K562 (cell line): ENCODE results near the gene APOC4. TPM values are rescaled to one million over a fixed set of nuclear protein-coding genes. Genes with fewer than 3 reads are reported as not detected.

Experiments
- ATAC-seq: fragments of 200-7000 bp; cut with Tn5 transposase; 3 replicates; pipeline ENCODE4 v1.9.1; 2020; ENCODE audit warnings: moderate library complexity
- BruUV-seq: library from RNA; stranded (reverse); fragments of 400-500 nt; replicated peaks from 2 replicates; lab custom pipeline; 2021; lab: Mats Ljungman, UMichigan
- CTCF ChIA-PET: fragments of 300-600 bp; formaldehyde crosslinking; extraction: SDS; loops from one replicate; lab custom pipeline; 2021; ENCODE audit warnings: low intra/inter-chr PET ratio; lab: Yijun Ruan, JAX
- POLR2A ChIA-PET: fragments of 300-600, 350-650 bp; sonication (Branson Sonifier 250); formaldehyde crosslinking; extraction: SDS; loops from one replicate; lab custom pipeline; 2021; ENCODE audit warnings: antibody characterized with exemption, inconsistent platforms; lab: Yijun Ruan, JAX
- DNase-seq, 4 experiments: peaks; one replicate each; pipeline versions ENCODE4 v3.0.0 to v3.0.0-alpha.2; 2011 to 2018; ENCODE audit warnings: low spot score in 3 of 4, mixed read lengths in 3 of 4; ENCODE audit errors: extremely low read depth in 1 of 4
- FAIRE-seq: peaks from 2 replicates; lab custom pipeline; 2011; peaks lifted over from hg19 to GRCh38; lab: Jason Lieb, UNC
- H2AFZ ChIP-seq: 2 replicates; pipeline ENCODE4 v1.6.0; 2011; ENCODE audit warnings: low read depth, low read length, control low read depth, inconsistent platforms
- H3K27ac ChIP-seq: fragments of 200-600 bp; 3 replicates; pipeline ENCODE4 v1.8.0; 2011; ENCODE audit warnings: low read depth, mild to moderate bottlenecking, control low read depth, inconsistent platforms, low read length, moderate library complexity, mixed read lengths; ENCODE audit errors: extremely low read depth
- H3K27me3 ChIP-seq, 2 experiments: fragments of 300-600 bp in 1 of 2; 2 replicates in 1 of 2; 3 replicates in 1 of 2; pipeline versions ENCODE4 v1.6.0 to v1.8.0; 2011; ENCODE audit warnings: inconsistent platforms in 2 of 2, low read length in 2 of 2, mild to moderate bottlenecking in 1 of 2, mixed read lengths in 1 of 2, moderate library complexity in 1 of 2; ENCODE audit not compliant: control insufficient read depth in 2 of 2, insufficient read depth in 2 of 2
- H3K36me3 ChIP-seq: fragments of 300-600 bp; 3 replicates; pipeline ENCODE4 v1.8.0; 2011; ENCODE audit warnings: mild to moderate bottlenecking, low read length, inconsistent platforms; ENCODE audit not compliant: control insufficient read depth, insufficient read depth
- H3K4me1 ChIP-seq, 2 experiments: fragments of 200-600 bp in 1 of 2; replicated peaks in 1 of 2; 2 replicates in 1 of 2; 3 replicates in 1 of 2; pipeline versions ENCODE4 v1.5.1 to v1.8.0; 2011; ENCODE audit warnings: inconsistent platforms in 2 of 2, low read length in 2 of 2, mild to moderate bottlenecking in 1 of 2, mixed read lengths in 1 of 2, moderate library complexity in 1 of 2; ENCODE audit not compliant: control insufficient read depth in 2 of 2, insufficient read depth in 2 of 2
- H3K4me2 ChIP-seq: 2 replicates; pipeline ENCODE4 v1.6.1; 2011; ENCODE audit warnings: low read length, control low read depth, inconsistent platforms, mixed read lengths; ENCODE audit not compliant: insufficient read depth
- H3K4me3 ChIP-seq: fragments of 200-600 bp; sonication (generic), shearing (Covaris generic); 2 replicates; pipeline ENCODE4 v1.5.1; 2016; ENCODE audit warnings: control low read depth, inconsistent platforms
- H3K79me2 ChIP-seq: fragments of 200-600 bp; 3 replicates; pipeline ENCODE4 v1.8.0; 2011; ENCODE audit warnings: low read length, inconsistent platforms; ENCODE audit not compliant: control insufficient read depth, insufficient read depth
- H3K9ac ChIP-seq, 2 experiments: 2 replicates each; pipeline versions ENCODE4 v1.6.0 to v1.6.1; 2011; ENCODE audit warnings: low read depth in 2 of 2, low read length in 2 of 2, control low read depth in 1 of 2, inconsistent platforms in 1 of 2, mild to moderate bottlenecking in 1 of 2, mixed read lengths in 1 of 2; ENCODE audit not compliant: insufficient read depth in 1 of 2
- H3K9me1 ChIP-seq: one replicate; pipeline ENCODE4 v1.6.0; 2011; ENCODE audit warnings: inconsistent platforms, mild to moderate bottlenecking, low read length, moderate library complexity; ENCODE audit not compliant: control insufficient read depth, insufficient read depth
- H3K9me3 ChIP-seq: replicated peaks from 2 replicates; pipeline ENCODE4 v1.5.1; 2011; ENCODE audit warnings: low read depth, low read length, inconsistent platforms; ENCODE audit not compliant: control insufficient read depth, insufficient read depth
- H4K20me1 ChIP-seq: replicated peaks from 2 replicates; pipeline ENCODE4 v1.6.1; 2011; ENCODE audit warnings: low read length, inconsistent platforms, mixed read lengths; ENCODE audit not compliant: control insufficient read depth, insufficient read depth
- WGBS: fragments of 100-300 bp; shearing (Covaris generic); methylation state at CpG from one replicate; pipeline ENCODE4 v1.1.6; 2016; ENCODE audit warnings: low coverage, mixed read lengths; ENCODE audit not compliant: insufficient coverage; ENCODE audit errors: missing lambda C conversion rate; 5-methylcytosine and 5-hydroxymethylcytosine counted together
- in situ Hi-C: fragments of 300-500 bp; cut with MboI; formaldehyde crosslinking; loops from 4 replicates; pipeline ENCODE4 v1.15.0; 2018; ENCODE audit warnings: inconsistent platforms, mixed read lengths
- intact Hi-C: fragments of 100-400 bp; cut with micrococcal nuclease; formaldehyde crosslinking; loops from 2 replicates; pipeline ENCODE4 v1.14.2; 2022
- polyA plus RNA-seq, 8 experiments: library from polyadenylated mRNA; depleted of rRNA in 4 of 8; stranded (reverse) in 5 of 8; unstranded in 3 of 8; fragments of >200 nt; fragmentation: Nextera tagmentation in 2 of 8; fragmentation: Illumina TruSeq in 1 of 8; extraction: Ambion mirVana in 2 of 8; extraction: Trizol in 1 of 8; gene quantifications; 2 replicates each; pipeline versions ENCODE4 v1.2.1 to v1.2.3, GENCODE V29; 2011 to 2014; ENCODE audit warnings: inconsistent platforms in 1 of 8, missing spikeins in 1 of 8
- total RNA-seq, 7 experiments: library from RNA; depleted of rRNA in 6 of 7; stranded (reverse); fragments of >200 nt in 6 of 7; fragmentation: Illumina TruSeq in 2 of 7; extraction: Trizol in 2 of 7; gene quantifications; 2 replicates each; pipeline versions ENCODE4 v1.2.1 to v1.2.3, GENCODE V29; 2011 to 2021; ENCODE audit warnings: low replicate concordance in 1 of 7
- TF ChIP-seq, protein P1 (sequence below): IDR thresholded peaks from 2 replicates; pipeline ENCODE4 v1.6.1; 2012; ENCODE audit warnings: low read depth, low read length, improper control_type of control experiment, borderline replicate concordance

Gene APOC4
- total and polyA plus RNA-seq, 9 of the 15 experiments (the other 6 are each of a cell fraction or from before 2014, with no cell fraction given) = 0.46 TPM; not detected in 8

DNA sequence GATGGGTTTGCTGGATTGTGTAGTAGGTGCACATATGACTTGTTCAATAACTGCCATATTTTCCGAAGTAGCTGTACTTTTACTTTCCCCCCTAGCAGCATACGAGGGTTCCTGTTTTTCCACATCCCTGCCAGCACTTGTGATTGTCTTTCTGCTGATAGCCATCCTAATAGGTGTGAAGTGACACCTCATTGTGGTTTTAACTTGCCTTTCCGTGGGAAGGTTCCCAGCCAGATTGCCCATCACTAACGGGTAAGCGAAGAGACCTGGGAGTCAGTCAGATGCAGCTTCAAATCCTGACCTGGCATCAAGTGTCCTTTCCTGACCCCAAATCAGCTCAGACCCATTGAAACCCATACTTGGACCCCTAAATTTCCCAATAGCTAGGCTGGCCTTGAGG is 17.7 kb downstream of the APOC4 start:
- 80% methylated on average over 5 of the region's 5 CpGs for WGBS
- no TSS peak for BruUV-seq
- peaks cover 63% of the 10 kb centered on the region for H3K79me2 ChIP-seq
- peaks cover 9% of the 10 kb centered on the region for H3K9me1 ChIP-seq
- ChIA-PET CTCF (no interaction called here), POLR2A (interaction anchor here (0.5 to 0.8 kb wide), 4 partner anchors 29 to 376 kb away, joined by 3 to 5 read pairs (median 3); no protein-coding TSS in a partner anchor)
- H3K9ac ChIP-seq = peak overlapping the region in 1 of 2 experiments; percentile 64; a peak in 1 of 4 replicates
- H3K27ac ChIP-seq = no peak overlapping the region
- H3K27me3 ChIP-seq = no peaks in the 10 kb centered on the region
- in situ Hi-C loops = no loop called here
- H4K20me1 ChIP-seq = peaks cover 24% of the 10 kb centered on the region
- H2AFZ ChIP-seq = no peak overlapping the region
- TF ChIP-seq, protein P1, sequence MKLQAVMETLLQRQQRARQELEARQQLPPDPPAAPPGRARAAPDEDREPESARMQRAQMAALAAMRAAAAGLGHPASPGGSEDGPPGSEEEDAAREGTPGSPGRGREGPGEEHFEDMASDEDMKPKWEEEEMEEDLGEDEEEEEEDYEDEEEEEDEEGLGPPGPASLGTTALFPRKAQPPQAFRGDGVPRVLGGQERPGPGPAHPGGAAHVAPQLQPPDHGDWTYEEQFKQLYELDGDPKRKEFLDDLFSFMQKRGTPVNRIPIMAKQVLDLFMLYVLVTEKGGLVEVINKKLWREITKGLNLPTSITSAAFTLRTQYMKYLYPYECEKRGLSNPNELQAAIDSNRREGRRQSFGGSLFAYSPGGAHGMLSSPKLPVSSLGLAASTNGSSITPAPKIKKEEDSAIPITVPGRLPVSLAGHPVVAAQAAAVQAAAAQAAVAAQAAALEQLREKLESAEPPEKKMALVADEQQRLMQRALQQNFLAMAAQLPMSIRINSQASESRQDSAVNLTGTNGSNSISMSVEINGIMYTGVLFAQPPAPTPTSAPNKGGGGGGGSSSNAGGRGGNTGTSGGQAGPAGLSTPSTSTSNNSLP = no peak
- no peak overlapping the region for H3K4me2 ChIP-seq
- no peak overlapping the region for H3K4me3 ChIP-seq
- FAIRE-seq (no peak), DNase-seq (no peak), ATAC-seq (no peak)
- intact Hi-C loops = no loop called here
- H3K9me3 ChIP-seq = no peaks in the 10 kb centered on the region
- peaks cover 58% of the 10 kb centered on the region; the same call in 2 of the 3 replicates for H3K36me3 ChIP-seq
- H3K4me1 ChIP-seq = peaks cover 15 to 16% of the 10 kb centered on the region in 2 experiments; a peak in 4 of 5 replicates
